HL-60 (cell line): Measurements from ENCODE around the gene FMNL2.

Source experiments
- DNase-seq, 2 experiments: peaks; one replicate each; pipeline ENCODE4 v3.0.0-alpha.2; 2010 to 2020; ENCODE audit warnings: low read depth in 1 of 2, low spot score in 1 of 2
- H3K27ac ChIP-seq: fragments of 250-450 bp; sonication (Bioruptor Pico); replicated peaks from 2 replicates; pipeline ENCODE4 v1.5.1; 2020; ENCODE audit warnings: mild to moderate bottlenecking, moderate library complexity
- H3K27me3 ChIP-seq: fragments of 250-450 bp; sonication (Bioruptor Pico); 2 replicates; pipeline ENCODE4 v1.5.1; 2021; ENCODE audit warnings: mild to moderate bottlenecking, moderate library complexity; ENCODE audit not compliant: insufficient read depth, poor library complexity, severe bottlenecking
- H3K4me3 ChIP-seq: replicated peaks from 2 replicates; pipeline ENCODE4 v1.5.1; 2011; ENCODE audit warnings: mild to moderate bottlenecking, control low read depth, low read length; ENCODE audit not compliant: insufficient read depth
- CTCF ChIP-seq: IDR thresholded peaks from one replicate; pipeline ENCODE4 v1.5.1; 2011; ENCODE audit warnings: low read length, control low read depth, inconsistent platforms; ENCODE audit not compliant: insufficient read depth
- GABPA ChIP-seq: IDR thresholded peaks from 2 replicates; pipeline ENCODE4 v1.6.1; 2012; ENCODE audit warnings: low read depth
- POLR2AphosphoS5 ChIP-seq: IDR thresholded peaks from 2 replicates; pipeline ENCODE4 v1.6.1; 2012; ENCODE audit warnings: low read depth
- REST ChIP-seq: IDR thresholded peaks from 2 replicates; pipeline ENCODE4 v1.6.1; 2012; ENCODE audit warnings: low read depth; ENCODE audit not compliant: insufficient replicate concordance
- SPI1 ChIP-seq: IDR thresholded peaks from 2 replicates; pipeline ENCODE4 v1.6.1; 2012; ENCODE audit warnings: low read depth, mild to moderate bottlenecking, borderline replicate concordance

FMNL2 gene

GRCh38 chr2:152572031-152572430, 237.1 kb downstream of the FMNL2 start:
- DNase-seq = no peak
- H3K4me3 ChIP-seq = no peak overlapping the region
- H3K27ac ChIP-seq = no peak overlapping the region
- no peak for TF ChIP-seq SPI1
- no peak for TF ChIP-seq REST
- TF ChIP-seq CTCF = no peak
- TF ChIP-seq POLR2AphosphoS5 = no peak
- no peak for TF ChIP-seq GABPA
- H3K27me3 ChIP-seq = no peaks in the 10 kb centered on the region

GRCh38 chr2:152573168-152573567, 238.2 kb downstream of the FMNL2 start:
- Histone ChIP-seq H3K4me3 (no peak overlapping the region), H3K27ac (no peak overlapping the region), H3K27me3 (no peaks in the 10 kb centered on the region)
- peak; percentile 41 to 45 for DNase-seq
- TF ChIP-seq POLR2AphosphoS5 (no peak), CTCF (no peak), SPI1 (peak; percentile 41; the same call in 1 of the 2 replicates)

GRCh38 chr2:152577579-152577978, 242.6 kb downstream of the FMNL2 start:
- no peak for TF ChIP-seq POLR2AphosphoS5
- TF ChIP-seq REST = no peak
- no peak for TF ChIP-seq CTCF
- TF ChIP-seq GABPA = no peak
- TF ChIP-seq SPI1 = no peak
- H3K4me3 ChIP-seq = no peak overlapping the region
- no peaks in the 10 kb centered on the region for H3K27me3 ChIP-seq
- no peak for DNase-seq
- no peak overlapping the region for H3K27ac ChIP-seq

GRCh38 chr2:152578573-152578972, 243.6 kb downstream of the FMNL2 start:
- no peak overlapping the region for H3K27ac ChIP-seq
- no peak for DNase-seq
- TF ChIP-seq SPI1 = no peak
- TF ChIP-seq POLR2AphosphoS5 = no peak
- TF ChIP-seq CTCF = no peak
- TF ChIP-seq GABPA = no peak
- no peak for TF ChIP-seq REST
- no peak overlapping the region for H3K4me3 ChIP-seq
- no peaks in the 10 kb centered on the region for H3K27me3 ChIP-seq
